Vagina (tissue), 2 donors: ENCODE data around the gene NKIRAS1. TPM values are rescaled to one million over a fixed set of nuclear protein-coding genes. Genes with fewer than 3 reads are reported as not detected.
"Not testable (repeated sequence)": the region's sequence is repeated elsewhere in the genome, so short reads cannot be mapped to it uniquely, and the experiment has no call there.

Experiments
- DNase-seq, 2 donors: peaks; one replicate each; pipeline ENCODE4 v3.0.0-alpha.2; 2017; ENCODE audit errors: extremely low spot score in 2 of 2
- H3K27ac ChIP-seq: fragments of 200-600 bp; sonication (generic); one replicate; pipeline ENCODE4 v1.5.1; 2019
- H3K27me3 ChIP-seq: fragments of 200-600 bp; sonication (generic); one replicate; pipeline ENCODE4 v1.5.1; 2019
- H3K36me3 ChIP-seq, 2 donors: fragments of 200-600 bp; sonication (generic); one replicate each; pipeline ENCODE4 v1.5.1; 2017 to 2019
- H3K4me1 ChIP-seq: fragments of 200-600 bp; sonication (generic); one replicate; pipeline ENCODE4 v1.5.1; 2019
- H3K4me3 ChIP-seq, 2 donors: fragments of 200-600 bp; sonication (generic); 1 replicate in 1 of 2; 2 replicates in 1 of 2; pipeline ENCODE4 v1.5.1; 2016 to 2019
- H3K9me3 ChIP-seq: fragments of 200-600 bp; sonication (generic); one replicate; pipeline ENCODE4 v1.5.1; 2019
- CTCF ChIP-seq, 3 experiments: fragments of 450-650 bp in 2 of 3; fragments of 200-600 bp in 1 of 3; sonication (generic) in 1 of 3; IDR thresholded peaks; one replicate each; pipeline ENCODE4 v1.5.1; 2017 to 2019; ENCODE audit warnings: antibody characterized with exemption in 3 of 3, mild to moderate bottlenecking in 2 of 3, moderate library complexity in 2 of 3
- POLR2A ChIP-seq, 2 donors: fragments of 450-650 bp; IDR thresholded peaks; one replicate each; pipeline ENCODE4 v1.6.1; 2017; ENCODE audit warnings: antibody characterized with exemption in 2 of 2, mild to moderate bottlenecking in 2 of 2, moderate library complexity in 2 of 2
- POLR2AphosphoS5 ChIP-seq, 2 donors: sonication (generic); formaldehyde crosslinking; IDR thresholded peaks; one replicate each; pipeline ENCODE4 v1.9.0; 2017; ENCODE audit warnings: antibody characterized with exemption in 2 of 2, mild to moderate bottlenecking in 2 of 2, low read depth in 1 of 2; ENCODE audit not compliant: insufficient read depth in 1 of 2
- intact Hi-C: fragments of 100-400 bp; cut with DNase I; formaldehyde crosslinking; loops from one replicate; pipeline ENCODE4 v1.15.1; 2023
- total RNA-seq: library from RNA; depleted of rRNA; stranded (reverse); fragments of >200 nt; gene quantifications from one replicate; pipeline ENCODE4 v1.2.3, GENCODE V29; 2016

The NKIRAS1 gene
- total RNA-seq, 1 donor from 2014 or later: 9.1 TPM

GRCh38 chr3:23885210-23885609 is 31.6 kb downstream of the NKIRAS1 start:
- Histone ChIP-seq H3K4me3 (no peak overlapping the region), H3K27ac (no peak overlapping the region), H3K36me3 (peaks cover 0 to 3% of the 10 kb centered on the region in 2 donors), H3K4me1 (peaks cover 12% of the 10 kb centered on the region), H3K9me3 (no peaks in the 10 kb centered on the region), H3K27me3 (no peaks in the 10 kb centered on the region)
- DNase-seq: no peak
- TF ChIP-seq POLR2A (IDR thresholded peaks at IDR 0.05) (no peak), CTCF (IDR thresholded peaks at IDR 0.05) (no peak)
- intact Hi-C loops: no loop called here

- Histone ChIP-seq H3K27me3 (no peaks in the 10 kb centered on the region), H3K27ac (no peak overlapping the region), H3K4me3 (no peak overlapping the region), H3K9me3 (no peaks in the 10 kb centered on the region), H3K4me1 (peaks cover 9% of the 10 kb centered on the region), H3K36me3 (no peaks in the 10 kb centered on the region)
- no peak for DNase-seq
- TF ChIP-seq POLR2A (IDR thresholded peaks at IDR 0.05) (no peak), CTCF (IDR thresholded peaks at IDR 0.05) (no peak), POLR2AphosphoS5 (IDR thresholded peaks at IDR 0.05; ENCODE audit: insufficient read depth in 1 of 2, low read depth in 1 of 2) (no peak)
- intact Hi-C loops: no loop called here
Measured at GRCh38 chr3:23884481-23884880, 32.3 kb downstream of the NKIRAS1 start.

GRCh38 chr3:23882487-23882918 is 34.3 kb downstream of the NKIRAS1 start:
- TF ChIP-seq POLR2A (IDR thresholded peaks at IDR 0.05): no peak
- no peak for TF ChIP-seq CTCF (IDR thresholded peaks at IDR 0.05)
- no peak for TF ChIP-seq POLR2AphosphoS5 (IDR thresholded peaks at IDR 0.05; ENCODE audit: insufficient read depth in 1 of 2, low read depth in 1 of 2)
- Histone ChIP-seq H3K9me3 (no peaks in the 10 kb centered on the region), H3K27ac (no peak overlapping the region), H3K4me3 (no peak overlapping the region), H3K4me1 (peaks cover 10% of the 10 kb centered on the region), H3K36me3 (no peaks in the 10 kb centered on the region), H3K27me3 (no peaks in the 10 kb centered on the region)
- intact Hi-C loops: no loop called here
- no peak for DNase-seq

- H3K27ac ChIP-seq, H3K36me3 ChIP-seq, H3K27me3 ChIP-seq, intact Hi-C loops, H3K4me3 ChIP-seq, DNase-seq, H3K9me3 ChIP-seq: not testable (repeated sequence)
- peaks cover 15% of the 10 kb centered on the region for H3K4me1 ChIP-seq
Measured at GRCh38 chr3:23881993-23882392, 34.8 kb downstream of the NKIRAS1 start.

- intact Hi-C loops: no loop called here
- TF ChIP-seq CTCF (IDR thresholded peaks at IDR 0.05) (no peak), POLR2A (IDR thresholded peaks at IDR 0.05) (no peak), POLR2AphosphoS5 (IDR thresholded peaks at IDR 0.05; ENCODE audit: insufficient read depth in 1 of 2, low read depth in 1 of 2) (no peak)
- peaks cover 26% of the 10 kb centered on the region for H3K4me1 ChIP-seq
- H3K27ac ChIP-seq: no peak overlapping the region
- H3K4me3 ChIP-seq: no peak overlapping the region
- DNase-seq: no peak
- no peaks in the 10 kb centered on the region for H3K27me3 ChIP-seq
- H3K36me3 ChIP-seq: no peaks in the 10 kb centered on the region
- H3K9me3 ChIP-seq: no peaks in the 10 kb centered on the region
Measured at GRCh38 chr3:23880703-23881339, 36.0 kb downstream of the NKIRAS1 start.
